ENCODE results near the gene AGBL4. TPM values are rescaled to one million over a fixed set of nuclear protein-coding genes. Genes with fewer than 3 reads are reported as not detected.

AGBL4 gene
- total and polyA plus RNA-seq, 2 experiments from 2014 or later: not detected

DNA sequence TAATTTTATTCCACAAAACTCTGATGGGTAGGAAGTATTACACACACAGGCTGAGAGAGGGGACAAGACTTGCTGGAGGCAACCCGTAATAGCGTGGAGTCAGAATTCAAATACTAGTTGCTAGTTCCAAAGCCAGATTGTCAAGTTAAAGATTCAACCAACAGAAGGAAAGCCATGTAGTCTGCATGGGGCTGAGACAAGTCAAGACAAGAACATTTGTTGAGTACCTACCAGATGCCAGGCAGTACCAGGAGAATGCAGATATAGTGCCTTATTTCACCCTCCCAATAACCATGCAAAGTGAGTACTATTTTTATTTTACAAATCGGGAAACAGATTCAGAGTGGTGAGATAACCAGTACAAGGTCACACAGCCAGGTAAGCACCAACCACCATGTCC, 1441.3 kb downstream of the AGBL4 start:
- no peaks in the 10 kb centered on the region for H3K36me3 ChIP-seq
- no peak for TF ChIP-seq CTCF (IDR thresholded peaks at IDR 0.05; ENCODE audit: low read depth, low read length)
- H3K4me1 ChIP-seq (ENCODE audit: low read depth): no peaks in the 10 kb centered on the region
- H3K9me3 ChIP-seq (ENCODE audit: low read depth): no peaks in the 10 kb centered on the region
- DNase-seq (ENCODE audit: low read depth in 1 of 2, low spot score in 1 of 2): no peak
- H3K27ac ChIP-seq: no peak overlapping the region
- peaks cover 37% of the 10 kb centered on the region for H3K27me3 ChIP-seq
- H3K4me3 ChIP-seq: no peak overlapping the region

DNA sequence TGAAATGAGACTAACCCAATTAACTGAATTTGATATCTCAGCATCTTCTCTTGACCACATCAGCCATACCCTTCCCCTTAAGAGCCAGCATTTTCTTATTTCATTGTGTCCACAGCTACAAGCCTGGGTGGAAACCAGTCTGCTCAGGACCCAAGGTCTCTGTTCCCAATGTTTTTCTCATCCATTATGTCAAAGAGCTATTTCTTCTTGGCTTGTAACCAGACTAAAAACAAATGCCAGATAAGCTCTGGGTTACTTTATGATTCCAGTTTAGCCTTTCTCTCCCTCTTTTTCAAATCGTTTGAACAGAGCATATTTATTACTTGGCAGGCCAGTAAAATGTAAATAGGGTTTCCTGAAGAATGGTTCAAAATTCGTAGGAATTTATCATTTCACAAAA, 1442.5 kb downstream of the AGBL4 start:
- no peaks in the 10 kb centered on the region for H3K9me3 ChIP-seq (ENCODE audit: low read depth)
- no peak for TF ChIP-seq CTCF (IDR thresholded peaks at IDR 0.05; ENCODE audit: low read depth, low read length)
- H3K4me3 ChIP-seq: no peak overlapping the region
- no peak overlapping the region for H3K27ac ChIP-seq
- no peaks in the 10 kb centered on the region for H3K4me1 ChIP-seq (ENCODE audit: low read depth)
- H3K36me3 ChIP-seq: no peaks in the 10 kb centered on the region
- DNase-seq (ENCODE audit: low read depth in 1 of 2, low spot score in 1 of 2): no peak
- H3K27me3 ChIP-seq: peaks cover 30% of the 10 kb centered on the region

DNA sequence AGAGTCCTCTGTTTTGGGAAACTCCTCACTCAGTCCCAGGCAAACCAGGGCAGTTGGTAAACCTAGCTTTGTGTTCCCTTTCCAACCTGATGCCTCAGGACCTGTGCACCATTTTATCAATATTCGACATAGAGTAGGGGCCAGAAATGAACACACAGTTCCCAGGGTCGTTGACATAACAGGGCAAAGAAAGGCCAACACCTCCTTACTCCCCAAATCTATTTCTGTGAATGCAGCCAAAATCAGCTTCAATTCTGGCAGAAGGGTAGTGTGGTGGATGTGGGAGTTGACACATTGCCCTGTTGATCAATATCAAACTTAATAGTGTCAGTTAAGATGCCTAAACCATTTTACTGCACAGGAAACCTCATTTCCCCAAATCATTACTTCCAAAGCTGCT, 1447.2 kb downstream of the AGBL4 start:
- Histone ChIP-seq H3K27ac (no peak overlapping the region), H3K9me3 (ENCODE audit: low read depth) (no peaks in the 10 kb centered on the region), H3K4me3 (no peak overlapping the region), H3K4me1 (ENCODE audit: low read depth) (no peaks in the 10 kb centered on the region), H3K36me3 (no peaks in the 10 kb centered on the region), H3K27me3 (peaks cover 31% of the 10 kb centered on the region)
- TF ChIP-seq CTCF (IDR thresholded peaks at IDR 0.05; ENCODE audit: low read depth, low read length): no peak
- no peak for DNase-seq (ENCODE audit: low read depth in 1 of 2, low spot score in 1 of 2)

- peak; percentile 69 for TF ChIP-seq CTCF (IDR thresholded peaks at IDR 0.05; ENCODE audit: low read depth, low read length)
- Histone ChIP-seq H3K4me3 (no peak overlapping the region), H3K9me3 (ENCODE audit: low read depth) (no peaks in the 10 kb centered on the region), H3K27ac (no peak overlapping the region), H3K36me3 (no peaks in the 10 kb centered on the region), H3K27me3 (peaks cover 39% of the 10 kb centered on the region), H3K4me1 (ENCODE audit: low read depth) (no peaks in the 10 kb centered on the region)
- DNase-seq (ENCODE audit: low read depth in 1 of 2, low spot score in 1 of 2): peak; percentile 68 to 84
Observed at GRCh38 chr1:48572646-48573258, 1451.0 kb downstream of the AGBL4 start.

DNA sequence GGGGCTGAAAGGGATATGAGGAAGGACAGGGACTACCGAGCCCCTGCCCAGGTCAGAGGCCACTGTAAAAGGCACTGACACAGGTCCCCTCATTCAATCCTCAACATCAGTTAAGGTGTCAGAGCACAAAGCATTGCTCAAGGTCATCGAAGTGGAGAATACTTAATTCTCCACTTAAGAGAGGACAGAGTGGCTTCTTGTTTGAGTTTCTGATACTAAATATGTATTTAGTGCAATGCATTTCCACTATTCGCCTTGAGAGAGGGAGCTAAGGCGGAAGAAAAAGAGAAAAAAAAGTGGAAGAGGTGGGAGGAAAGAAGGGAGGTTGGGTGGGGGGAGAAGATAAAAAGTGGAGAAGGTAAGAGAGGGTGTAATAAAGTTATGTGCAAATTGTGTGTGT, 1451.6 kb downstream of the AGBL4 start:
- Histone ChIP-seq H3K9me3 (ENCODE audit: low read depth) (no peaks in the 10 kb centered on the region), H3K4me3 (no peak overlapping the region), H3K36me3 (no peaks in the 10 kb centered on the region), H3K27me3 (peaks cover 36% of the 10 kb centered on the region), H3K4me1 (ENCODE audit: low read depth) (no peaks in the 10 kb centered on the region), H3K27ac (no peak overlapping the region)
- DNase-seq (ENCODE audit: low read depth in 1 of 2, low spot score in 1 of 2): no peak
- TF ChIP-seq CTCF (IDR thresholded peaks at IDR 0.05; ENCODE audit: low read depth, low read length): no peak

All from cardiac muscle cell (in vitro differentiated cells and primary cell).